ENCODE measurements around the gene ERAS. TPM values are rescaled to one million over a fixed set of nuclear protein-coding genes. Genes with fewer than 3 reads are reported as not detected.

ERAS gene, protein sequence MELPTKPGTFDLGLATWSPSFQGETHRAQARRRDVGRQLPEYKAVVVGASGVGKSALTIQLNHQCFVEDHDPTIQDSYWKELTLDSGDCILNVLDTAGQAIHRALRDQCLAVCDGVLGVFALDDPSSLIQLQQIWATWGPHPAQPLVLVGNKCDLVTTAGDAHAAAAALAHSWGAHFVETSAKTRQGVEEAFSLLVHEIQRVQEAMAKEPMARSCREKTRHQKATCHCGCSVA
- under 1 TPM in 1 of 2 donors, not detected in 1; 0.26 TPM for total RNA-seq

DNA sequence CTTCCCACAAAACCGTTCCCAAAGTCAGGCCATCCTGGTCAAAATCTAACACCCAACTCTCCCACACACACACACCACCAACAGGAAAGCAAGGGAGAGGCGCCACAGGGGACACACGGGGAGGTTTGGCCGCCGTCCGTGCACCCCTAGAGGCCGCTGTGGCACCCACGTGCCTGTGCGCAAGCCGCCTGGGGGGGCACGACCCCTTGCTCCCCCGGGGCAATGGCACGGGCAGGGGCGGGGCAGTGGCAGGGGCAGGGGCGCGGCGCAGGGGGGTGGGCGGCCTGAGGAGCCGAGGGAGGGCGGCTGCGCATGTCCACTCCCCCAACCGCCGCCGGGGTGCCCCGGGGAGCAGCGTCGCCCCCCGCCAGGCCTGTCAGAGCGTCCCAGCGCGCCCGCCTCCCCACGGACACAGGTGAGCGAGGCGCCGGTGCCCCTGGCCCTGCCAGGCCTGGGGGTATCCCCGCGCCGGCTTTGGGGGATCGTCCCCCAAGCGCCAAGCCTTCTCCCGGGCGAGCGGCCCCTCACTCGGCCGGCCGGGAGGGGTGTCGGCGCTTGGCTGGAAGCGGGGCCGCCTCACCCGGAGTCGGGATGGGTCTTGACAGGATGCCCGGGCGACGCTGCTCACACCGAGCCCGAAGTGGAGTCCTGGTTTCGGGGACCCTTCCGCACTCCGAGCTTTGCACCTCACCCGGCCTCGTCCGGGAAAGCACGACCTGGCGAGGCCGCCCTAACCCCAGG lies at the start of gene ERAS:
Gene ERAS (plus strand): TSS at position 379 of the 741 bp plus-strand sequence. CDS start 2,611 bp downstream, outside the sequence.
- no peaks in the 10 kb centered on the region for H3K9me3 Mint-ChIP-seq
- H3K36me3 Mint-ChIP-seq (ENCODE audit: low read depth), result peaks cover 32% of the 10 kb centered on the region
- H3K4me1 Mint-ChIP-seq, result no peaks in the 10 kb centered on the region
- ATAC-seq (replicated peaks), result no peak
- H3K4me3 Mint-ChIP-seq, result peak within 1 kb of the TSS; percentile 59
- no peak within 1 kb of the TSS for H3K27ac Mint-ChIP-seq
- H3K27me3 Mint-ChIP-seq, result peaks cover 9% of the 10 kb centered on the region

DNA sequence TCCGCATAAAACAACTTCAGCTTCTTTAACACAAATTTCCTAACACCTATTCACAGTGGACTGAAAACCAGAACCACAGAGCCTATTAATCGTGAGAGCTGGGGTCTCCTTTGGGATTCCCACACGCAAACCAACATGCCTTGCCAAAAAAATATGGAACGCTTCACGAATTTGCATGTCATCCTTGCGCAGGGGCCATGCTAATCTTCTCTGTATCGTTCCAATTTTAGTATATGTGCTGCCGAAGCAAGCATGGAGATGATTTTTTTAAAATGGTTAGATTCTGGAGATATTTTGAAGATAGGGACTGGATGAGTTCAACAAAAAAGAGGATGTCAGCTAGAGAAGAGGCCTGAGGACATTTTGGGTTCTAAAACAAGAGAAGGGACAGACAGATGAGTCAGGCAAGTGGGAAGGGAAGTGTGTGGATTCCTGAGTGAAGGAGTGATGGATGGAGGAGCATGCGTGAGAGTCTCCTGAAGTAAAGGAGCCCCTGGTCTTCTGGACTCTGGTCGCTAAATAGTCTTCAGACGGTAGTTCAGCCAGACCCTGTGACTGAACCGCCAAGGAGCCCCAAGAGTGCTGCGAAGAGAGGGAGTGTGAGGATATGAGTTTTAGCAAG lies 49.4 kb upstream of the ERAS start:
- Mint-ChIP-seq H3K9me3 (no peaks in the 10 kb centered on the region), H3K36me3 (ENCODE audit: low read depth) (no peaks in the 10 kb centered on the region), H3K4me1 (no peaks in the 10 kb centered on the region)

DNA sequence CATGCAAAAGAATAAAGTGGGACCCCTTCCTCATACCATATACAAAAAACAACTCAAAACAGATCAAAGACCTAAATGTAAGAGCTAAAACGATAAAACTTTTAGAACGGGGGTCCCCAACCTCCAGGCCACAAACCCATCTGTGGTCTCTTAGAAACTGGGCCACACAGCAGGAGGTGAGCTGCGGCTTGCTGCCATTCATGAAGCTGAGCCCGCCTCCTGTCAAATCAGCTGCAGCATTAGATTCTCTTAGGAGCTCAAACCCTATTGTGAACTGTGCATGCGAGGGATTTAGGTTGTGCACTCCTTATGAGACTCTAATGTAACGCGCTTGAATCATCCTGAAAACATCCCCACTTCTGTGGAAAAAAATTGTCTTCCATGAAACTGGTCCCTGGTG lies 46.9 kb upstream of the ERAS start:
- H3K27me3 Mint-ChIP-seq, result peaks cover 4% of the 10 kb centered on the region
- no peaks in the 10 kb centered on the region for H3K9me3 Mint-ChIP-seq
- no peak overlapping the region for H3K27ac Mint-ChIP-seq
- H3K4me3 Mint-ChIP-seq, result no peak overlapping the region
- no peaks in the 10 kb centered on the region for H3K4me1 Mint-ChIP-seq
- ATAC-seq (replicated peaks), result no peak
- H3K36me3 Mint-ChIP-seq (ENCODE audit: low read depth), result no peaks in the 10 kb centered on the region

More for the DNA sequence above, 49.4 kb upstream of the ERAS start:
- no peak overlapping the region for H3K4me3 Mint-ChIP-seq
- no peak overlapping the region for H3K27ac Mint-ChIP-seq
- no peak for ATAC-seq (replicated peaks)
- H3K27me3 Mint-ChIP-seq, result peaks cover 4% of the 10 kb centered on the region

DNA sequence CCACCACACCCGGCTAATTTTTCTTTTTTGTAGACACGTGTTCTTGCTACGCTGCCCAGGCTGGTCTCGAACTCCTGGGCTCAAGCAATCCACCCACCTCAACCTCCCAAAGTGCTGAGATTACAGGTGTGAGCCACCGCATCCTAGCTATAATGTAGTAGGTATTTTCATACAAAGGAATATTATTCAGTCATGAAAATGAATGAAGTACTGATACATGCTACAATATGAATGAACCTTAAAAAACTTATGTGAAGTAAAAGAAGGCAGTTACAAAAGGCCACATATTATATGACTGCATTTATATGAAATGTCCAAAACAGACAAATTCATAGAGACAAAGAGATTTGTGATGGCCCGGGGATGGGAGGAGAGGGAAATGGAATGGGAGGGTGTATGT lies 44.6 kb upstream of the ERAS start:
- H3K9me3 Mint-ChIP-seq, result no peaks in the 10 kb centered on the region
- ATAC-seq (replicated peaks), result no peak
- H3K36me3 Mint-ChIP-seq (ENCODE audit: low read depth), result no peaks in the 10 kb centered on the region
- no peaks in the 10 kb centered on the region for H3K4me1 Mint-ChIP-seq
- H3K27ac Mint-ChIP-seq, result no peak overlapping the region
- H3K27me3 Mint-ChIP-seq, result peaks cover 4% of the 10 kb centered on the region
- no peak overlapping the region for H3K4me3 Mint-ChIP-seq

DNA sequence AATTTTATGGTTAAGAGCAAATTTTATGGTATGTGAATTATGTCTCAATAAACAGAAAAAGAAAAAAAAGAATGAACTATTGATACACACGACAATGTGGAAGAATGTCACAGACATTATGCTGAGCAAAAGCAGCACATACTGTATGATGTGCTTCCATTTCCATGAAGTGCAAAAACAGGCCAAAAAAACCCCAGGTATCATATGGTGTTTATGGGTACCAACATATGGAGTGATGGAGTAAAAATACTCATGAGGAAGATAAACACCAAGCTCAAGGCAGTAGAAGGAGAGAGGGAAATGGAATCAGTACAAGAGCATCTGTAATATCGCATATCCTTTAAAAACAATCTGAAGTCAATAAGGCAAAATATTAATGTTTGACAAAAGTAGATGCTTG lies 44.1 kb upstream of the ERAS start:
- Mint-ChIP-seq H3K27me3 (peaks cover 9% of the 10 kb centered on the region), H3K4me1 (no peaks in the 10 kb centered on the region), H3K9me3 (no peaks in the 10 kb centered on the region), H3K27ac (no peak overlapping the region), H3K4me3 (no peak overlapping the region), H3K36me3 (ENCODE audit: low read depth) (no peaks in the 10 kb centered on the region)
- no peak for ATAC-seq (replicated peaks)

DNA sequence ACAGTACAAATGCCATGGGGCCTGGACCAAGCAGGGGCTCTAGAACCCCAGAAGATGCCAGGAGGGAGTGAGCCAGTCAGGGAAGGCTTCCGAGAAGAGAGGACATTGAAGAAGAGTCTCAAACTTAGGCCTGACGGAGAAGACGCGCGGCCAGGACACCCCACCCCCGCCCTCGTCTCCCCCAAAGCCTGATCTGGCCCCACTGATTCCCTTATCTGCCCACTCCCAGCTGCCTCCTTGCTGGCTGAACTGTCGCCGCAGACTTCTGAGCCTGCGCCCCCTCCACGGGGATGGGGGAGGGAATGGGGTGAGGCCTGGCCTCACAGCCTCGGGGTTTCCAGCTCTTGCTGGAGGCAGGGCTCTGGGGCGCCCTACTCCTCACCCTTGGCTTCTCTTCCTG lies 43.5 kb upstream of the ERAS start:
- Mint-ChIP-seq H3K4me1 (no peaks in the 10 kb centered on the region), H3K9me3 (no peaks in the 10 kb centered on the region), H3K27ac (no peak overlapping the region), H3K4me3 (no peak overlapping the region), H3K27me3 (peaks cover 7% of the 10 kb centered on the region), H3K36me3 (ENCODE audit: low read depth) (no peaks in the 10 kb centered on the region)
- no peak for ATAC-seq (replicated peaks)

DNA sequence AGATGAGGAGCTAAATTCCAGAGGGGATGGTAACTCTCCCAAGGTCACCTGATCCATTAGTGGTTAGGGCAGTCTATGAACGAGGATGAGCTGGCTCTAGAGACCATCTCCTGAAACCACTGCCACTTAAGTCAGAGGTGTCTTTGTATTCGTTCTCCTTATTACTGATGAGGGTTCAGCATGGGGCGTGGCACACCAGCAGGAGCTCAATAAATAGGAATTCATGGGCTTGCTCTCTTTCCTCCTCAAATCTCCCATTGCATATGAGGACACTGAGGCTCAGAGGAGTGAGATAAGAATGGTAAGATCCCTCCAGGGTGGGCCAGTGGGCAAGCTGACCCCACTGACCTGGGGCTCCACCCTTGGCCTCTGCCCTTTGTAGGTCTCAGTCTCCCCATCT lies 41.6 kb upstream of the ERAS start:
- Mint-ChIP-seq H3K4me1 (no peaks in the 10 kb centered on the region), H3K4me3 (no peak overlapping the region), H3K36me3 (ENCODE audit: low read depth) (no peaks in the 10 kb centered on the region), H3K9me3 (no peaks in the 10 kb centered on the region), H3K27ac (no peak overlapping the region), H3K27me3 (peaks cover 7% of the 10 kb centered on the region)
- ATAC-seq (replicated peaks), result no peak

DNA sequence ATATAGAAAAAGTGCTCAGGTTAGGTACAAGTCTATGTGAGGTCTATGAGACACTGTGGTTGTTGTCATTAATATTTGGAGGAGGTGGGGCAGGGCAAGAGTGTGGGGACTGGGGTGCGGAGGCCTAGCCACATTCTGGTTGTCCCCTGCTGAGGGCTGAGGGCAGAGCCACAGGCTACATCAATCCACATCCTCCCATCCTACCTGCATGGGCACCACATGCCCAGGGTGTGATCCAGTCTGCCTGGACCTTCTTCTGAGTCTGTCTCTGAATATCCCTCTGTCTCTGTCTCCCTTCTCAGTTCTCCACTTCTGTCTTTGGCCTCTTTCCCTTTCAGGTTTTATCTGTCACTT lies 41.1 kb upstream of the ERAS start:
- no peak overlapping the region for H3K27ac Mint-ChIP-seq

DNA sequence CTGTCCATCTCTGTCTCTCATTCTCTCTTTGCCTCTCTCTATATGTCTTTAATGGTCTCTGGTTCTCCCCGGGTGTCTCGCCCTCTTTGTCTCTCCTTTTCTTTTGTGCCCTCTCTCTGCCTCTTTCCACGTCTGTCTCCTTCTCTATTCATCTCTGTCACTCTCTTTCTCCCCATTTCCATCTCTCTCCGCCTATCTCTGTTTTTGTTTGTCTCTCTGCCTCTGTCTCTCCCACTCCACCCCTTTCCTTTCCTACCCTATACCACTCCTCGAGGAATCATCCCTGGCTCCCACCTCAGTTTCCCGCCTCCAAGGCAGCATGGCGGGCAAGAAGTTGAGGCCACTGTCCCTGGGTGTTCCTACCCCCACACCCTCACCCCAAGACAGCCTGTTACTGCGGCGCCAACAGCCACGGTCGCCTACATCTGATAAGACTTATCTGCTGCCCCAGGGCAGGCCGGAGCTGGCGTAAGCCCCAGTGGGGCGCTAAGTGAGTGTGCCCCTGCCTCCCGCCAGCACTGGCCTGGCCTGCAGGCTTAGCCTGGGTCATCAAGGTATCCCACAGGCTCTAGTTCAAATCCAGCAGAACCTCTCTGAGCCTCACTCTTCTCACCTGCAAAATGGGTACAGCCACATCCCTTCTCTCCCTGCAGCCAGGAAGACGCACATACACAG lies 40.6 kb upstream of the ERAS start:
- no peaks in the 10 kb centered on the region for H3K36me3 Mint-ChIP-seq (ENCODE audit: low read depth)
- H3K27ac Mint-ChIP-seq, result no peak overlapping the region
- H3K9me3 Mint-ChIP-seq, result no peaks in the 10 kb centered on the region
- ATAC-seq (replicated peaks), result no peak
- no peaks in the 10 kb centered on the region for H3K4me1 Mint-ChIP-seq
- H3K4me3 Mint-ChIP-seq, result no peak overlapping the region
- peaks cover 7% of the 10 kb centered on the region for H3K27me3 Mint-ChIP-seq

More for the DNA sequence above, 41.1 kb upstream of the ERAS start:
- H3K4me1 Mint-ChIP-seq, result no peaks in the 10 kb centered on the region
- H3K27me3 Mint-ChIP-seq, result peaks cover 7% of the 10 kb centered on the region
- no peak for ATAC-seq (replicated peaks)
- no peaks in the 10 kb centered on the region for H3K9me3 Mint-ChIP-seq
- no peaks in the 10 kb centered on the region for H3K36me3 Mint-ChIP-seq (ENCODE audit: low read depth)
- no peak overlapping the region for H3K4me3 Mint-ChIP-seq

DNA sequence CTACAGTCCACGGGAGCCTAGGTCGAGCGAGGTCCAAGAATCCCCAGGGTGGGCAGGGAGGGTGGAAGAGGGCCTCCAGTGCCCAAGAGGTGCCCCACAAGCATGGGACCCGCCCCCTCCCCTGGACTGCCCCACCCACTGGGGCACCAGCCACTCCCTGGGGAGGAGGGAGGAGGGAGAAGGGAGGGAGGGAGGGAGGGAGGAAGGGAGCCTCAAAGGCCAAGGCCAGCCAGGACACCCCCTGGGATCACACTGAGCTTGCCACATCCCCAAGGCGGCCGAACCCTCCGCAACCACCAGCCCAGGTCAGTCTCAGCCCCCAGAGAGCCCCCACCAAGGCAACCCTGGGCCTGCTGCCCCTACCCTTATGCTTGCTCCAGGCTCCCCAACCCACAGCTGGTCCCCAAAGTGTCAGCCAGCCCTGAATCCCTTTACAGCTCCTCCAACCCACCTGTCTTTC lies 39.9 kb upstream of the ERAS start, which contains the start of gene GATA1:
Gene GATA1 (plus strand): TSS at position 250 of the 460 bp plus-strand sequence. CDS start 4,520 bp downstream, outside the sequence.
- Mint-ChIP-seq H3K36me3 (ENCODE audit: low read depth) (no peaks in the 10 kb centered on the region), H3K9me3 (no peaks in the 10 kb centered on the region), H3K27me3 (peaks cover 7% of the 10 kb centered on the region), H3K4me1 (no peaks in the 10 kb centered on the region), H3K4me3 (no peak within 1 kb of the TSS), H3K27ac (peak within 1 kb of the TSS; percentile 37)
- no peak for ATAC-seq (replicated peaks)

DNA sequence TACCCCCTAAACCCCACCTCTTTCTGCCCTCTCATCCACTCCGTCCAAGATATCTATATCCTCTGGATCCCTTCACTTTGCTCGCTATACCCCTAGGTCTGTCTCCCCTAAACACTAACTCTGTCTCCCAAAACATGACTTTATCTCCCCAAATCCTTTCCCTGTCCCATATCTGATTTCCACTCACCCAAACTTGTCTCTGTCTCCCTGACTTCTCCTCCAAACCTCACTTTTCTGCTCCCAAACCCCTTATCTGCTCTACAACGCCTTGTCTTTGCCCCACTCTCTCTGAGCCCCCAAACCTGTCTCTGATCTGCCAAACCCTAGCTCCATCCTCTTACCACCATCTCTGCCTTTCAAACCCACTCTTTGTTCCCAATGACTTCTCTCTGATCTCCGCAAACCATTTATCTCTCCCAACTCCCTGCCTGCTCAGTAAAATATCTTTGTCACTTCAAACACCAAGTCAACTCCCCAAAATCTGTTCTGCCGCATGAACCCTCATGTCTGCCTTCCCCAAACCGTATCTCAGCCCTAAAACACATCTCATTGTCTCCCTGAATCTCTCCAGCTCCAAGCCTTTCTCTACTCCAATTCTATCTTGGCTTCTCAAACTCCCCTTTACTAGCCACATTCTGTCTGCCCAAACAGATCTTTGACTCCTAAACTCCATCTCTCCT lies 39.3 kb upstream of the ERAS start:
- Mint-ChIP-seq H3K27ac (peak overlapping the region; percentile 37), H3K27me3 (peaks cover 7% of the 10 kb centered on the region), H3K4me1 (no peaks in the 10 kb centered on the region), H3K9me3 (no peaks in the 10 kb centered on the region), H3K4me3 (no peak overlapping the region), H3K36me3 (ENCODE audit: low read depth) (no peaks in the 10 kb centered on the region)
- no peak for ATAC-seq (replicated peaks)

DNA sequence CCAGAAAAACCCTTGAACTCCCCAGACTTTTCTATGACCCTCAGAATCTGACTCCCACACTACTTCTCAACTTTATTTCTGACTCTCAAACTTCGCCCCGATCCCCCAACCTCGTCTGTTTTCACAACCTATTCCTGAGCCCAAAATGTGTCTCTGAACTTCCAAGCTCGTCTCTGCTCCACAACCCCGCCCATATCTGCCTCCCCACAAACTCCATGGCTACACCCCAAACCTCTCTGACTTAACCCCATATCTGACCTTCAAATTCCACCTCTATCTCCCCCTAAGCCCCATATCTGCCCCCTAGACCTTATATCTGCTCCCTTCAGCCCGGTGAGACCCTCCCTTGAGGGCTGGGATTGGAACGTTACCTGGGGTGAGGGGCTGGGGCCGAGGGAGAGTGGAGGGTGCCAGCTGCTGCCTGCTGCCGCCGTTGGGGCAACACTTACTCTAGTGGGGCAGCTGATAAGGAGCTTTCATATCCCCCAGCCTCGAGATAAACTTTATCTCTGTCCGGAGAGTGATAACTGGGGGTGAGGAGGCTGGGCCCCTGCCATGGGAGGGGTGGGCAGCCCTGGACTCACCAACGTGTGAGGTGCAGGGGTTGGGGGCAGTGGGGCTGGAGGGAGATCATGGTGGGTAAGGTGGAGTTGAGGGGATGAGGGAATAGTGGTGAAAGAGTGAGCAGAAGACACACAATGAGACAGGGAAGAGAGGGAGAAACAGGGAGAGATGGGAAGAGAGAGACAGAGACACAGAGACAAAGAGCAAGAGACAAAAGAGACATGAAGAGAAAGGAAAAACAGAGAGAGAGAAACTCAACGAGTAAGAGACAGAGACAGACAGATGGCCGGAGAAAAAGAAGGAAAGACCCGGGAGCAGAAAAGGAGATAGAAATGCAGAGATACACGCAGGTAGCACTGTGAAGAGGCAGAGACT lies 38.5 kb upstream of the ERAS start:
- ATAC-seq (replicated peaks), result no peak
- no peaks in the 10 kb centered on the region for H3K4me1 Mint-ChIP-seq
- peaks cover 7% of the 10 kb centered on the region for H3K27me3 Mint-ChIP-seq
- H3K4me3 Mint-ChIP-seq, result no peak overlapping the region
- H3K9me3 Mint-ChIP-seq, result no peaks in the 10 kb centered on the region
- no peaks in the 10 kb centered on the region for H3K36me3 Mint-ChIP-seq (ENCODE audit: low read depth)
- H3K27ac Mint-ChIP-seq, result peak overlapping the region; percentile 37
